Measurements from ENCODE around the gene DSG4. TPM values are rescaled to one million over a fixed set of nuclear protein-coding genes. Genes with fewer than 3 reads are reported as not detected.

The DSG4 gene
- total RNA-seq, 1 experiment from 2014 or later = 4.5 TPM

Small RNA genes within 50 kb of the gene (small RNA-seq; reads per million reads assigned to genes)
- gene RF00019 (not detected), gene RNU6-167P (not detected)

Other genes with a start within 250 kb of the DSG4 start
- gene DSC1, start 213.9 kb upstream of the DSG4 start, total RNA-seq (2014; rRNA removed; shearing (Covaris generic); ENCODE audit: low replicate concordance) = 2.3 and 2.4 TPM in 2 replicates
- 16.2 and 20.7 TPM in 2 replicates for gene DSG1, start 58.6 kb upstream of the DSG4 start, total RNA-seq (2014; rRNA removed; shearing (Covaris generic); ENCODE audit: low replicate concordance)
- not detected in 2 replicates for gene DSG3, start 71.0 kb downstream of the DSG4 start, total RNA-seq (2014; rRNA removed; shearing (Covaris generic); ENCODE audit: low replicate concordance)
- not detected in 2 replicates for gene DSG2, start 121.4 kb downstream of the DSG4 start, total RNA-seq (2014; rRNA removed; shearing (Covaris generic); ENCODE audit: low replicate concordance)
- gene TTR, start 215.1 kb downstream of the DSG4 start, total RNA-seq (2014; rRNA removed; shearing (Covaris generic); ENCODE audit: low replicate concordance) = not detected in 2 replicates

Data from Karpas-422 (cell line).